ENCODE results near the gene DRICH1. TPM values are rescaled to one million over a fixed set of nuclear protein-coding genes. Genes with fewer than 3 reads are reported as not detected.
A peak's percentile ranks its signal among the peaks of the same experiment; 100 is the strongest.

Gene DRICH1
- total and polyA plus RNA-seq, 2 experiments from 2014 or later = not detected

- H3K9me3 ChIP-seq (ENCODE audit: low read depth) = no peaks in the 10 kb centered on the region
- no peaks in the 10 kb centered on the region for H3K79me2 ChIP-seq (ENCODE audit: insufficient read depth)
- no peak overlapping the region for H3K9ac ChIP-seq
- H3K27ac ChIP-seq = no peak overlapping the region
- no peaks in the 10 kb centered on the region for H3K27me3 ChIP-seq (replicated peaks; ENCODE audit: insufficient read depth)
- no peaks in the 10 kb centered on the region for H4K20me1 ChIP-seq (ENCODE audit: insufficient read depth)
- no peaks in the 10 kb centered on the region for H3K36me3 ChIP-seq (ENCODE audit: low read depth)
- H3K4me2 ChIP-seq (ENCODE audit: unreplicated experiment) = no peak overlapping the region
- WGBS, 2 experiments (ENCODE audit: low coverage in 1 of 2, low lambda C conversion rate in 2 of 2, missing lambda C conversion rate in 2 of 2) = 76 to 81% methylated on average over 7 of the region's 7 CpGs
- no peak for TF ChIP-seq EZH2 (IDR thresholded peaks at IDR 0.05; ENCODE audit: insufficient read depth, poor library complexity, severe bottlenecking)
- no peak for TF ChIP-seq EZH2phosphoT487 (IDR thresholded peaks at IDR 0.05; ENCODE audit: insufficient read depth, low read depth)
- H3K4me1 ChIP-seq (ENCODE audit: insufficient read depth) = no peaks in the 10 kb centered on the region
- no peaks in the 10 kb centered on the region for H3K9me2 ChIP-seq (ENCODE audit: insufficient read depth)
- in situ Hi-C loops (cut with MboI) = no loop called here
- DNase-seq = no peak
- H3F3A ChIP-seq (ENCODE audit: insufficient read depth) = no peaks in the 10 kb centered on the region
- no peak overlapping the region for H3K4me3 ChIP-seq
- no peak overlapping the region for H2AFZ ChIP-seq
Observed at GRCh38 chr22:23591846-23592245, 40.3 kb downstream of the DRICH1 start.

DNA sequence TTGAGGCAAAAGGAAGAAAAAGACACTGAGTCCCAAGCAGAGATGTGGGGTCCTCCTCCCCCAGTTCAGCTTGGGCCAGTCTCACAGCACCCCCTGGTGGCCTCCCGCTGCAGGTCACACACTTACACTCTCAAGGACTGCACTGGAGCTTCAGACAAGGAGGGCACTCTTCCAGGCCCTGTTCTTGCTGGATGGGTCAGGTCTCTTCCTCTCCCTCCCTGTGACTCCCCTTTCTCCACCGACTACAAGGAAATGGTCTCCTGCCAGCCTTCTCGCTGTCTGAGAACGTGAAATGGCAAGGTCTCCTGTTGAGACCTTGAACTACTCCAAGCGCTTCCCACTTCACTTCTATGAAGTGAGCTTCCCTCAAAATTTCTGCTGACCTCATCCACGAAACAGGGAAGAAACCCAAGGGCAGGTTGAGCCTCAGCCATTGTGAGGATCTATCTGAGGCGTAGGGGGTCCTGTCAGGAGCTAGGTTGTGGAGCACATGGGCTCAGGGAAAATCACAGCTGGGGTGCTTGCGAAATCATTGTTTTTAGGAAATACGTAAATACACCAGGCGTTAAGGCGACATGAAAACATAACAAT lies 40.8 kb downstream of the DRICH1 start:
- TF ChIP-seq EZH2phosphoT487 (IDR thresholded peaks at IDR 0.05; ENCODE audit: insufficient read depth, low read depth) = no peak
- no peak for TF ChIP-seq EZH2 (IDR thresholded peaks at IDR 0.05; ENCODE audit: insufficient read depth, poor library complexity, severe bottlenecking)
- no peaks in the 10 kb centered on the region for H3F3A ChIP-seq (ENCODE audit: insufficient read depth)
- no peaks in the 10 kb centered on the region for H3K27me3 ChIP-seq (replicated peaks; ENCODE audit: insufficient read depth)
- no peak overlapping the region for H3K9ac ChIP-seq
- no peaks in the 10 kb centered on the region for H3K9me2 ChIP-seq (ENCODE audit: insufficient read depth)
- H3K4me2 ChIP-seq (ENCODE audit: unreplicated experiment) = no peak overlapping the region
- peak; percentile 58 for DNase-seq
- H4K20me1 ChIP-seq (ENCODE audit: insufficient read depth) = no peaks in the 10 kb centered on the region
- H3K79me2 ChIP-seq (ENCODE audit: insufficient read depth) = no peaks in the 10 kb centered on the region
- no peak overlapping the region for H3K27ac ChIP-seq
- H3K36me3 ChIP-seq (ENCODE audit: low read depth) = no peaks in the 10 kb centered on the region
- no peak overlapping the region for H3K4me3 ChIP-seq
- H2AFZ ChIP-seq = no peak overlapping the region
- 42 to 46% methylated on average over 11 of the region's 11 CpGs for WGBS, 2 experiments (ENCODE audit: low coverage in 1 of 2, low lambda C conversion rate in 2 of 2, missing lambda C conversion rate in 2 of 2)
- H3K4me1 ChIP-seq (ENCODE audit: insufficient read depth) = no peaks in the 10 kb centered on the region
- in situ Hi-C loops (cut with MboI) = no loop called here
- no peaks in the 10 kb centered on the region for H3K9me3 ChIP-seq (ENCODE audit: low read depth)

GRCh38 chr22:23583836-23584235 lies 48.3 kb downstream of the DRICH1 start:
- H3K27me3 ChIP-seq (replicated peaks; ENCODE audit: insufficient read depth) = no peaks in the 10 kb centered on the region
- H4K20me1 ChIP-seq (ENCODE audit: insufficient read depth) = no peaks in the 10 kb centered on the region
- H2AFZ ChIP-seq = no peak overlapping the region
- no peak overlapping the region for H3K27ac ChIP-seq
- in situ Hi-C loops (cut with MboI) = no loop called here
- DNase-seq = no peak
- H3K4me3 ChIP-seq = no peak overlapping the region
- no peak overlapping the region for H3K4me2 ChIP-seq (ENCODE audit: unreplicated experiment)
- TF ChIP-seq EZH2 (IDR thresholded peaks at IDR 0.05; ENCODE audit: insufficient read depth, poor library complexity, severe bottlenecking) (no peak), EZH2phosphoT487 (IDR thresholded peaks at IDR 0.05; ENCODE audit: insufficient read depth, low read depth) (no peak)
- WGBS, 2 experiments (ENCODE audit: low coverage in 1 of 2, low lambda C conversion rate in 2 of 2, missing lambda C conversion rate in 2 of 2) = 58 to 70% methylated on average over 6 of the region's 6 CpGs
- H3F3A ChIP-seq (ENCODE audit: insufficient read depth) = no peaks in the 10 kb centered on the region
- H3K9ac ChIP-seq = no peak overlapping the region
- no peaks in the 10 kb centered on the region for H3K36me3 ChIP-seq (ENCODE audit: low read depth)
- no peaks in the 10 kb centered on the region for H3K4me1 ChIP-seq (ENCODE audit: insufficient read depth)
- H3K9me3 ChIP-seq (ENCODE audit: low read depth) = no peaks in the 10 kb centered on the region
- H3K9me2 ChIP-seq (ENCODE audit: insufficient read depth) = no peaks in the 10 kb centered on the region
- H3K79me2 ChIP-seq (ENCODE audit: insufficient read depth) = no peaks in the 10 kb centered on the region

- H2AFZ ChIP-seq = no peak overlapping the region
- H3K4me2 ChIP-seq (ENCODE audit: unreplicated experiment) = no peak overlapping the region
- in situ Hi-C loops (cut with MboI) = no loop called here
- no peak overlapping the region for H3K27ac ChIP-seq
- H4K20me1 ChIP-seq (ENCODE audit: insufficient read depth) = no peaks in the 10 kb centered on the region
- no peaks in the 10 kb centered on the region for H3K4me1 ChIP-seq (ENCODE audit: insufficient read depth)
- TF ChIP-seq EZH2 (IDR thresholded peaks at IDR 0.05; ENCODE audit: insufficient read depth, poor library complexity, severe bottlenecking) = no peak
- TF ChIP-seq EZH2phosphoT487 (IDR thresholded peaks at IDR 0.05; ENCODE audit: insufficient read depth, low read depth) = no peak
- no peaks in the 10 kb centered on the region for H3K27me3 ChIP-seq (replicated peaks; ENCODE audit: insufficient read depth)
- WGBS, 2 experiments (ENCODE audit: low coverage in 1 of 2, low lambda C conversion rate in 2 of 2, missing lambda C conversion rate in 2 of 2) = 50 to 58% methylated on average over 6 to 7 of the region's 7 CpGs
- H3K9me3 ChIP-seq (ENCODE audit: low read depth) = no peaks in the 10 kb centered on the region
- H3F3A ChIP-seq (ENCODE audit: insufficient read depth) = no peaks in the 10 kb centered on the region
- no peaks in the 10 kb centered on the region for H3K36me3 ChIP-seq (ENCODE audit: low read depth)
- H3K9ac ChIP-seq = no peak overlapping the region
- no peak for DNase-seq
- no peak overlapping the region for H3K4me3 ChIP-seq
- H3K79me2 ChIP-seq (ENCODE audit: insufficient read depth) = no peaks in the 10 kb centered on the region
- H3K9me2 ChIP-seq (ENCODE audit: insufficient read depth) = no peaks in the 10 kb centered on the region
Observed at GRCh38 chr22:23583153-23583552, 49.0 kb downstream of the DRICH1 start.

GRCh38 chr22:23581260-23581650 lies 50.9 kb downstream of the DRICH1 start:
- H4K20me1 ChIP-seq (ENCODE audit: insufficient read depth) = no peaks in the 10 kb centered on the region
- H3K4me2 ChIP-seq (ENCODE audit: unreplicated experiment) = no peak overlapping the region
- no peaks in the 10 kb centered on the region for H3K4me1 ChIP-seq (ENCODE audit: insufficient read depth)
- no peaks in the 10 kb centered on the region for H3K79me2 ChIP-seq (ENCODE audit: insufficient read depth)
- no peak overlapping the region for H3K27ac ChIP-seq
- 58 to 67% methylated on average over 8 of the region's 8 CpGs for WGBS, 2 experiments (ENCODE audit: low coverage in 1 of 2, low lambda C conversion rate in 2 of 2, missing lambda C conversion rate in 2 of 2)
- in situ Hi-C loops (cut with MboI) = no loop called here
- TF ChIP-seq EZH2 (IDR thresholded peaks at IDR 0.05; ENCODE audit: insufficient read depth, poor library complexity, severe bottlenecking) (no peak), EZH2phosphoT487 (IDR thresholded peaks at IDR 0.05; ENCODE audit: insufficient read depth, low read depth) (no peak)
- H2AFZ ChIP-seq = no peak overlapping the region
- no peaks in the 10 kb centered on the region for H3F3A ChIP-seq (ENCODE audit: insufficient read depth)
- H3K4me3 ChIP-seq = no peak overlapping the region
- no peaks in the 10 kb centered on the region for H3K9me3 ChIP-seq (ENCODE audit: low read depth)
- no peaks in the 10 kb centered on the region for H3K36me3 ChIP-seq (ENCODE audit: low read depth)
- H3K27me3 ChIP-seq (replicated peaks; ENCODE audit: insufficient read depth) = 0 out of 2 replicates have a peak, but pooled peaks cover 9% of the 10 kb centered on the region
- H3K9me2 ChIP-seq (ENCODE audit: insufficient read depth) = no peaks in the 10 kb centered on the region
- no peak overlapping the region for H3K9ac ChIP-seq
- DNase-seq = no peak
